AG09309 (cell line): ENCODE data around the gene ZNRF4.

Experiments
- DNase-seq: peaks from one replicate; pipeline ENCODE4 v3.0.0-alpha.2; 2010; ENCODE audit warnings: low read depth
- H3K4me3 ChIP-seq: 2 replicates; pipeline ENCODE4 v1.5.1; 2011; ENCODE audit warnings: mild to moderate bottlenecking, low read depth, low read length, moderate library complexity; ENCODE audit not compliant: control insufficient read depth
- TF ChIP-seq, protein P1 (sequence below): IDR thresholded peaks from 2 replicates; pipeline ENCODE4 v1.5.1; 2011; ENCODE audit warnings: mild to moderate bottlenecking, low read depth, low read length, inconsistent platforms; ENCODE audit not compliant: insufficient read depth, control insufficient read depth; ENCODE audit errors: missing control alignments

Gene ZNRF4

DNA sequence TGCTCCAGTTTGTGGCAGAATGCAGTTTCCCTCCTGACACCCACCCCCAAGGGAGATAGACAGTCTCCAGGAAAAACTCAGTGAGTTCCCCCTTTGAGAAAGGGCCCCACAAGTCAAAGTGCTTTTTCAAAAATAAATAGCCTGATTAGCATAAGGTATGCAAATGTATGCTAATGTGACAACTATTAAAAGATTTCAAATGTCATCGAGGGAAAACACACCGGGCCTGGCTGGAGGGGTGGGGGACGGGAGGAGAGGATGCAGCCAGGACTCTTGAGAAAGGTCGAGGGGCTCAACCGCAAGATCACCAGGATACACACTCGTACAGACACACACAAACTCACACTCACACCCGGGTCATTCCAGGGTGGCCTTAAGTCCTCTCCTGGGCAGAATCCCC, 34.3 kb upstream of the ZNRF4 start:
- TF ChIP-seq, protein P1, sequence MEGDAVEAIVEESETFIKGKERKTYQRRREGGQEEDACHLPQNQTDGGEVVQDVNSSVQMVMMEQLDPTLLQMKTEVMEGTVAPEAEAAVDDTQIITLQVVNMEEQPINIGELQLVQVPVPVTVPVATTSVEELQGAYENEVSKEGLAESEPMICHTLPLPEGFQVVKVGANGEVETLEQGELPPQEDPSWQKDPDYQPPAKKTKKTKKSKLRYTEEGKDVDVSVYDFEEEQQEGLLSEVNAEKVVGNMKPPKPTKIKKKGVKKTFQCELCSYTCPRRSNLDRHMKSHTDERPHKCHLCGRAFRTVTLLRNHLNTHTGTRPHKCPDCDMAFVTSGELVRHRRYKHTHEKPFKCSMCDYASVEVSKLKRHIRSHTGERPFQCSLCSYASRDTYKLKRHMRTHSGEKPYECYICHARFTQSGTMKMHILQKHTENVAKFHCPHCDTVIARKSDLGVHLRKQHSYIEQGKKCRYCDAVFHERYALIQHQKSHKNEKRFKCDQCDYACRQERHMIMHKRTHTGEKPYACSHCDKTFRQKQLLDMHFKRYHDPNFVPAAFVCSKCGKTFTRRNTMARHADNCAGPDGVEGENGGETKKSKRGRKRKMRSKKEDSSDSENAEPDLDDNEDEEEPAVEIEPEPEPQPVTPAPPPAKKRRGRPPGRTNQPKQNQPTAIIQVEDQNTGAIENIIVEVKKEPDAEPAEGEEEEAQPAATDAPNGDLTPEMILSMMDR = no peak
- H3K4me3 ChIP-seq = no peak overlapping the region
- no peak for DNase-seq

DNA sequence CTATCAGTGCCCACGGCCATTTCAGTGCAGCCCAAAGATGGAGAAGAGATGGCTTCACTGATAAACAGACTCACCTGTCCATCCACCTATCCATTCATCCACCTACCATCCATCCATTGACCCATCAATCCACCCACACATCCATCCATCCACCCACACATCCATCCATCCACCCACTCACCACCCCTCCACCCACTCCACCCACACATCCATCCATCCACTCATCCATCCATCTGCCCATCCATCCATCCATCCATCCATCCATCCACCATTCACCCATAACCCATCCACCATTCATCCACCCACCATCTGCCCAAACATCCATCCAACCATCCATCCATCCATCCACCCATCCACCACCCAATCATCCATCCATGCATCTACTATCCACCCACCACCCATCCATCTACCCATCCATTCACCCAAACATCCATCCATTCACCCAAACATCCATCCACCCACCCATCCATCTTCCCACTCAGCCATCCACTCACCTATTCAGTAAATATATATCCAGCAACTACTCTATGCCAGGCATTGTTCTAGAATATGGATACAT, 31.6 kb upstream of the ZNRF4 start:
- TF ChIP-seq, protein P1 = no peak

DNA sequence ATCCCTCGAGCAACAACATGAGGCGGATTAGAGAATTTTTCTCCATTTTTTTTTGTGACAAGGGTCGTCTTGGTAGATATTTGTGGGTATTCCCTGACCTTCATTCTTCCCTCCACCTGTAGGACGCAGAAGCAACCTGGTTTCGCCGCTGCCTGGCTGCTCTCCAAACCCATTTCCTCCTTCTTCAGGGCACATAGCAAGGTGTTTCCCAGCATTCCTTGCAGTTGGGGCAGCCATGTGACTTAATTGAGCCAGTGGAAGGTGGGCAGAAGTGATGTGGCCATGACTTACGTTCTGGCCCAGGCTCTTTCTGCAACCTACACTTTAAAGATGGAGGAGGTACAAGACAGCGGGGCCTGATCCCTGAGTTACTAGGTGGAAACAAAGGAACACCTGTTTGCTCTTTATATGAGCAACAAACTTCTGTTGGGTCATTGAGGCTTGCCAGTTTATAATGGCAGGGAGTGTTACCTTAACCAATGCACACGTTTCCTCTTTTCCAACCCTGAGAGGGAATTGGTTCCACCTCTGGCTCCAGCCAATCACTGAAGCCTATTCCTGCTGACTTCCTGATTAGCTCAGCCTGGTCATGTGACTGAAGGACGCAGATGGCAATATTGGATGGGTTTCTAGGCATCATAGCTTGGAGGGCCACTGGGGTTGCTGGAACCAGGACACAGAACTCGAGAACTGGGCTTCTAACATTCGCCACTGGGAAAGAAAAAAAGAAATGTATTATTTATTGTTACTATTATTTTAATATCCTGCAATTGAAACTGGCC, 30.8 kb upstream of the ZNRF4 start:
- TF ChIP-seq, protein P1 = no peak
- no peak overlapping the region for H3K4me3 ChIP-seq
- DNase-seq = no peak

More for the DNA sequence above, 31.6 kb upstream of the ZNRF4 start:
- DNase-seq = no peak
- H3K4me3 ChIP-seq = no peak overlapping the region

DNA sequence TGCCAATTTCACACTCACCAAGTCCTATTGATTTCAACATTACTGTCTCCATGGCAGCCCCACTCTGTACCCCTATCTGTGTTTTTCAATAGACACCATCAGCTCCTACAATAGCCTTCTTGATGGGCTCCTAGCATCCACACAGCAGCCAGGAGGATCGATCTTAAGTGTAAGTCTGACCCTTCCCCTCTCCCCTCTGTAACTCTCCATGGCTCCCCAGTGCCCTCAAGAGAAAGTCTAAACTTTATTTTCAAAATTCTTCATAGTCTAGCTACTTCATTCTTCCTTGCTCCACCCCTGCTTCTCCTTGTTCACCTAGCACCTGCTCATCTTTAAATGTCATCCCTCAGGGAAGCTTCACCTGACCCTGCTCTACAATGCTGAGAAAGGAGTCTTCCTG, 30.0 kb upstream of the ZNRF4 start:
- TF ChIP-seq, protein P1 = no peak
- no peak for DNase-seq
- no peak overlapping the region for H3K4me3 ChIP-seq

DNA sequence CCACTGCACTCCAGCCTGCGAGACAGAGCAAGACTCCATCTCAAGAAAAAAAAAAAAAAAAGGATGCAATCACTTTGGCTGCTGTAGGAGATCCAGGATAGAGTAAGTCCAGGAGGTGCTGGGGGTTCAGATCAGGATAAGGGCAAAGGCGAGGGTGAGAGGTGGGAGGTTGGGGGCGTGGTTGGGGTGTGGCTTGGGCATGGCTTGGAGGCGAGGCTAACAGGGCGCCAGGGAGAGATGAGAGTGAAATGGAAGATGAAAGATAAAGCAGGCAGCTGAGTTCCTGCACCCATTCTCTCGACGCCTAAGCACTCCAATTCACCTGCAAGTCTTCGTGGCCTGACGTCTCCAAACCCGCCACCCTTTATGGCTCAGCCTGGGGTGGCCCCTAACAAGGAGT, 25.0 kb upstream of the ZNRF4 start:
- no peak for DNase-seq
- TF ChIP-seq, protein P1 = no peak
- H3K4me3 ChIP-seq = no peak overlapping the region

DNA sequence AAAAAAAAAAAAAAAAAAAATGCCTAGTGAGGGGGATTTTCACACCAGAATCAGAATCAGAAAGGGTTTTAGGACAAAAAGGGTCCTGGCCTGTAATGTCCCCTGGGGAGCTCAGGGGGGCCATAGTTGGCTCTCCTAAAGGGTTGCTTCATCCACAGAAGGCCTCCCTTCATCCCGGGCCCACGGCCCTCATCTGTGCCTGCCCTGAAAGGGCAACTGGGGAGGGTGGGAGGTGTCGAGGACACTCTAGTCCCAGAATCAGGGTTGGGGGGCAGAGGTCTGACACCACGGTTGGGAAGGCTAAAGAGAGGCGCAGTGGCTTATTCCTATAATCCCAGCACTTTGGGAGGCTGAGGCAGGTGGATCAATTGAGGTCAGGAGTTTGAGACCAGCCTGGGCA, 22.5 kb upstream of the ZNRF4 start:
- H3K4me3 ChIP-seq = no peak overlapping the region
- DNase-seq = no peak
- TF ChIP-seq, protein P1 = no peak
